ENCODE data around the gene TSHZ3.

Gene TSHZ3

DNA sequence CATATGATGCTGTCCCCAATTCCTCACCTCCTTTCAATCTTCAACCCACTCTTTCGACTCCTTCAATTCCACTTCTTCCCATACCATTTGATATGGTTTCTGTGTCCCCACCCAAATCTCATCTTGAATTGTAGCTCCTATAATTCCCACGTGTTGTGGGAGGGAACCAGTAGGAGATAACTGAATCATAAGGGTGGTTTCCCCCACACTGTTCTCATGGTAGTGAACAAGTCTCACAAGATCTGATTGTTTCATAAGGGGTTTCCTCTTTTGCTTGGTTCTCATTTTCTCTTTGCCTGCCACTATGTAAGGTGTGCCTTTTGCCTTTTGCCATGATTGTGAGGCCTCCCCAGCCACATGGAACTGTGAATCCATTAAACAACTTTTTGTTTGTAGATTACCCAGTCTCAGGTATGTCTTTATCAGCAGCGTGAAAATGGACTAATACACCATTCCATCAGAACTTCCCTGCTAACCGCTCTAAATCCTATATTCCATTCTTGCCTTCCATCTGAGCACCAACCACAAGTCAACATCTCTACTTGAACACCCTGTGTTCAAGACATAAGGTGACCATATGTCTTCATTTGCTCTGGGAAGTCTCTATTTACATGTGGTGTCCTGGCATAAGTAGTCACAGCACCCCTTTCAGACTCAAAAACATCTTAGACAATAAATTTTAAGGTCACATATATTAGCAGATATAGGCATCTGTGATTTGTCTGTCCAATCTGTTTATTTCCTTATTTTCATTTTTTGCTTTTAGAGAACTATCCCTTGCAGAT lies 122.9 kb downstream of the TSHZ3 start:
- no peak for DNase-seq (ENCODE audit: low read depth)
- H3K4me3 ChIP-seq (ENCODE audit: low read length) = no peak overlapping the region
- no peak for TF ChIP-seq CTCF (IDR thresholded peaks at IDR 0.05; ENCODE audit: insufficient read depth, low read depth, low read length, missing control alignments)

Data from epithelial cell of esophagus (primary cell).